ENCODE data around the gene TPSAB1. TPM values are rescaled to one million over a fixed set of nuclear protein-coding genes. Genes with fewer than 3 reads are reported as not detected.
"Not testable (repeated sequence)": the region's sequence is repeated elsewhere in the genome, so short reads cannot be mapped to it uniquely, and the experiment has no call there.

The TPSAB1 gene
- total and polyA plus RNA-seq, 5 donors from 2014 or later, result not detected

DNA sequence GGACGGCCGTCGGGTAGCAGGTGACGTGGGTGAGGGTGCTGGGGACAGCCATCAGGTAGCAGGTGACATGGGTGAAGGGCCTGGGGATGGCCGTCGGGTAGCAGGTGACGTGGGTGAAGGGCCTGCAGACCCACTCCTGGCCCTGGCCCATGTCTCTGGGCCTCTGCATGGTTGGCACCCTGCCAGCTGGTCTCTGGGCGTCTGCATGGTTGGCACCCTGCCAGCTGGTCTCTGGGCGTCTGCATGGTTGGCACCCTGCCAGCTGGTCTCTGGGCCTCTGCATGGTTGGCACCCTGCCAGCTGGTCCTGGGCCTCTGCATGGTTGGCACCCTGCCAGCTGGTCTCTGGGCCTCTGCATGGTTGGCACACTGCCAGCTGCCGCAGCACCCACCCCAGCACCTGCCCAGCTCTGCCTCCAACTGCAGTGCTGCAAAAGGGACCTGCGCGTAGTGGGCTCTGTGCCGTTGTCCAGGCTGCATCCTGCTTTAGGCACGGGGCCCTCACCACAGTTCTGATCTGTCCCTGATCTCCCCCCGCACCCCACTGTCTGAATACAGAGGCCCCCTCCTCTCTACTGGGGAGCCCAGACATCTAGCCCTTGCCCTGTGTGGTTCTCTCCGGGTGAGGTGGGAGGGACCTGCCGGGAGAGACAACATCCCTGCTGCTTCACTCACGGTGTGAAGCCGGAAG lies 31.4 kb downstream of the TPSAB1 start:
- not testable (repeated sequence) for H3K36me3 ChIP-seq (ENCODE audit: control insufficient read depth, insufficient read depth, low read length); H3K9me3 ChIP-seq (ENCODE audit: control insufficient read depth in 2 of 2, low read length in 2 of 2); H3K27ac ChIP-seq (ENCODE audit: insufficient read depth, low read length, poor library complexity, severe bottlenecking); H3K27me3 Mint-ChIP-seq; H3K27ac Mint-ChIP-seq; H3K4me1 ChIP-seq (ENCODE audit: control insufficient read depth, insufficient read depth, low read length, poor library complexity, severe bottlenecking); DNase-seq; H3K27me3 ChIP-seq (ENCODE audit: control insufficient read depth, insufficient read depth, low read length); H3K9me3 Mint-ChIP-seq; H3K36me3 Mint-ChIP-seq; ATAC-seq (ENCODE audit: low read depth in 2 of 2); H3K4me3 ChIP-seq (ENCODE audit: low read depth, low read length); H3K4me3 Mint-ChIP-seq; H3K4me1 Mint-ChIP-seq

DNA sequence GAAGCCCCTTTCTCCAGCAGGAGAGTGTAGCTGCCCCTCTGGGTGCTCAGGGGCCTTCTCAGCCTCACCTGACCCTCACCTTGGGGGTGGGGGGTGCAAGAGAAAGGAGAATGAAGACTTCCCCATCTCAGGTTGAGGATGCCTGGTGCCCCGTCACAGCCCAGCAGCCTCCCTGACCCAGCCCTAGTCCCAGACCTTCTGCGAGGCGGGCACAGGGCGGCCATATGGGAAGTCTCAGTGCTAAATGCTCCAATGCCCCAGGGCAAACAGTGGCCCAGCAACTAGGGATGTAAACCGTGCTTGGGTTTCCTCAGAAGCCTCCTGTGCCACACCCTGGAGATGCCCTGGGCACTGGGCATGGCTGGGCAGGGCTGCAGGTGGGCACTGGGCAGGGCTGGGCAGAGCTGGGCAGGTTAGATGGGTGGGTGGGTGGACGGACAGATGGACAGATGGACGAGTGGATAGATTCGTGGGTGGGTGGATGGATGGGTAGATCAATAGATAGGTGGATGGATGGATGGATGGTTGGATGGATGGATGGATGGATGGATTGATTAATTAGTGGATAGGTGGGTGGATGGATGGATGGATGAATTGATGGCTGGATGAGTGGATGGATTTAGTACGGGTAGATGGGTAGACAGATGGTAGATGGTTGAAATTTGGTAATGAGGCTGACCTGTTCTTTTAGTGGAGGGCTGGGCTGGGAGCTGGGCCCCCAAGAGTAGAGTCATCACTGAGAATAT lies 32.1 kb downstream of the TPSAB1 start:
- Histone ChIP-seq H3K27me3 (ENCODE audit: control insufficient read depth, insufficient read depth, low read length) (no peaks in the 10 kb centered on the region), H3K36me3 (ENCODE audit: control insufficient read depth, insufficient read depth, low read length) (no peaks in the 10 kb centered on the region), H3K4me1 (ENCODE audit: control insufficient read depth, insufficient read depth, low read length, poor library complexity, severe bottlenecking) (no peaks in the 10 kb centered on the region), H3K9me3 (ENCODE audit: control insufficient read depth in 2 of 2, low read length in 2 of 2) (no peaks in the 10 kb centered on the region), H3K4me3 (ENCODE audit: low read depth, low read length) (no peak overlapping the region), H3K27ac (ENCODE audit: insufficient read depth, low read length, poor library complexity, severe bottlenecking) (no peak overlapping the region)
- H3K27ac Mint-ChIP-seq, result no peak overlapping the region
- H3K4me3 Mint-ChIP-seq, result no peak overlapping the region
- ATAC-seq (ENCODE audit: low read depth in 2 of 2), result no peak
- no peaks in the 10 kb centered on the region for H3K36me3 Mint-ChIP-seq
- peaks cover 0 to 2% (median 0%) of the 10 kb centered on the region in 4 donors for H3K4me1 Mint-ChIP-seq
- DNase-seq, result no peak
- peaks cover 6% of the 10 kb centered on the region for H3K27me3 Mint-ChIP-seq
- no peaks in the 10 kb centered on the region for H3K9me3 Mint-ChIP-seq

DNA sequence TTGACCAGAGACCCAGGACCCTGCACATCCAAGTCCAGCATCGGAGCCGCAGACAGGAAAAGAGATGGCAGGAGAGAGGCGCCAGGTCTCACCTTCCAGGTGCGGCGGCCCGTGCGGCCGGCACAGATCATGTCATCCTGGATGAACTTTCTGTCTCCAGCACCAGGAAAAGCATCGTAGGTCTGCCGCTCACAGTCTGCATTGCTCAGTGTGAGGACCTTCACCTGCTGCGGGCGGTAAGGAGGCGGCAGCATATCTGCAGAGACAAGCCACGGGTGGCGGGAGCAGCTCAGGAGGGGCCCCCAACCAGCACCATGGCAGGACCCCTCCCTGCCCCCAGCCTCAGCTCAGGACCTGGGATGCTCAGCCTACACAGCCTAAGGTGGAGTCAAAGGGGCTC lies 33.3 kb downstream of the TPSAB1 start:
- ATAC-seq (ENCODE audit: low read depth in 2 of 2) (no peak), DNase-seq (no peak)
- H3K36me3 Mint-ChIP-seq, result no peaks in the 10 kb centered on the region
- H3K27ac Mint-ChIP-seq, result no peak overlapping the region
- H3K27ac ChIP-seq (ENCODE audit: insufficient read depth, low read length, poor library complexity, severe bottlenecking), result no peak overlapping the region
- no peak overlapping the region for H3K4me3 ChIP-seq (ENCODE audit: low read depth, low read length)
- H3K4me1 Mint-ChIP-seq, result peaks cover 0 to 2% (median 0%) of the 10 kb centered on the region in 4 donors
- peaks cover 13% of the 10 kb centered on the region for H3K27me3 Mint-ChIP-seq
- no peaks in the 10 kb centered on the region for H3K9me3 ChIP-seq (ENCODE audit: control insufficient read depth in 2 of 2, low read length in 2 of 2)
- H3K4me3 Mint-ChIP-seq, result no peak overlapping the region
- no peaks in the 10 kb centered on the region for H3K36me3 ChIP-seq (ENCODE audit: control insufficient read depth, insufficient read depth, low read length)
- peaks cover 0 to 1% (median 0%) of the 10 kb centered on the region in 7 donors for H3K9me3 Mint-ChIP-seq
- no peaks in the 10 kb centered on the region for H3K27me3 ChIP-seq (ENCODE audit: control insufficient read depth, insufficient read depth, low read length)
- no peaks in the 10 kb centered on the region for H3K4me1 ChIP-seq (ENCODE audit: control insufficient read depth, insufficient read depth, low read length, poor library complexity, severe bottlenecking)

DNA sequence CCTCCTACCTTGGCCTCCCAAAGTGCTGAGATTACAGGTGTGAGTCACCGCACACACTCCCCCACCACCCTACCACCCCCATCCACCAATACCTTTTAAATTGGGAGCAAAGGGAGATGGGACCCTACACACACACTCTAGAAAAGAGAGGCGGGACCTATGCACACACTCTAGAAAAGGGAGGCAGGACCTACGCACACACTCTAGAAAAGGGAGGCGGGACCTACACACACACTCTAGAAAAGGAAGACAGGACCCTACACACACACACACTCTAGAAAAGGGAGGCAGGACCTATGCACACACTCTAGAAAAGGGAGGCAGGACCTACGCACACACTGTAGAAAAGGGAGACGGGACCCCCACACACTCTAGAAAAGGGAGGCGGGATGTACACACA lies 34.3 kb downstream of the TPSAB1 start:
- ATAC-seq (ENCODE audit: low read depth in 2 of 2) (no peak), DNase-seq (no peak)
- H3K4me1 ChIP-seq (ENCODE audit: control insufficient read depth, insufficient read depth, low read length, poor library complexity, severe bottlenecking), result no peaks in the 10 kb centered on the region
- peaks cover 0 to 1% (median 0%) of the 10 kb centered on the region in 7 donors for H3K9me3 Mint-ChIP-seq
- H3K4me3 Mint-ChIP-seq, result no peak overlapping the region
- peaks cover 14% of the 10 kb centered on the region for H3K27me3 Mint-ChIP-seq
- no peak overlapping the region for H3K27ac Mint-ChIP-seq
- H3K9me3 ChIP-seq (ENCODE audit: control insufficient read depth in 2 of 2, low read length in 2 of 2), result no peaks in the 10 kb centered on the region
- no peak overlapping the region for H3K4me3 ChIP-seq (ENCODE audit: low read depth, low read length)
- no peaks in the 10 kb centered on the region for H3K36me3 Mint-ChIP-seq
- H3K27me3 ChIP-seq (ENCODE audit: control insufficient read depth, insufficient read depth, low read length), result no peaks in the 10 kb centered on the region
- peaks cover 0 to 2% (median 0%) of the 10 kb centered on the region in 4 donors for H3K4me1 Mint-ChIP-seq
- H3K27ac ChIP-seq (ENCODE audit: insufficient read depth, low read length, poor library complexity, severe bottlenecking), result no peak overlapping the region
- H3K36me3 ChIP-seq (ENCODE audit: control insufficient read depth, insufficient read depth, low read length), result no peaks in the 10 kb centered on the region

GRCh38 chr16:1275791-1276579 lies 35.5 kb downstream of the TPSAB1 start:
- H3K27ac Mint-ChIP-seq, result peak overlapping the region in 1 of 3 donors; percentile 12
- H3K36me3 Mint-ChIP-seq, result no peaks in the 10 kb centered on the region
- H3K36me3 ChIP-seq (ENCODE audit: control insufficient read depth, insufficient read depth, low read length), result no peaks in the 10 kb centered on the region

GRCh38 chr16:1276580-1276878 lies 36.0 kb downstream of the TPSAB1 start:
- Histone ChIP-seq H3K4me3 (ENCODE audit: low read depth, low read length) (no peak overlapping the region), H3K9me3 (ENCODE audit: control insufficient read depth in 2 of 2, low read length in 2 of 2) (no peaks in the 10 kb centered on the region), H3K27ac (ENCODE audit: insufficient read depth, low read length, poor library complexity, severe bottlenecking) (no peak overlapping the region), H3K4me1 (ENCODE audit: control insufficient read depth, insufficient read depth, low read length, poor library complexity, severe bottlenecking) (no peaks in the 10 kb centered on the region), H3K36me3 (ENCODE audit: control insufficient read depth, insufficient read depth, low read length) (no peaks in the 10 kb centered on the region), H3K27me3 (ENCODE audit: control insufficient read depth, insufficient read depth, low read length) (no peaks in the 10 kb centered on the region)
- no peaks in the 10 kb centered on the region for H3K36me3 Mint-ChIP-seq
- peaks cover 0 to 1% (median 0%) of the 10 kb centered on the region in 7 donors for H3K9me3 Mint-ChIP-seq
- peaks cover 9% of the 10 kb centered on the region for H3K27me3 Mint-ChIP-seq
- H3K27ac Mint-ChIP-seq, result no peak overlapping the region
- peaks cover 0 to 2% (median 0%) of the 10 kb centered on the region in 4 donors for H3K4me1 Mint-ChIP-seq
- no peak for ATAC-seq (ENCODE audit: low read depth in 2 of 2)
- H3K4me3 Mint-ChIP-seq, result no peak overlapping the region
- no peak for DNase-seq

More at GRCh38 chr16:1275791-1276579, 35.5 kb downstream of the TPSAB1 start:
- Mint-ChIP-seq H3K4me3 (no peak overlapping the region), H3K27me3 (peaks cover 9% of the 10 kb centered on the region), H3K9me3 (peaks cover 0 to 1% (median 0%) of the 10 kb centered on the region in 7 donors), H3K4me1 (peaks cover 0 to 2% (median 0%) of the 10 kb centered on the region in 4 donors)
- no peaks in the 10 kb centered on the region for H3K9me3 ChIP-seq (ENCODE audit: control insufficient read depth in 2 of 2, low read length in 2 of 2)
- no peak for ATAC-seq (ENCODE audit: low read depth in 2 of 2)
- no peak overlapping the region for H3K27ac ChIP-seq (ENCODE audit: insufficient read depth, low read length, poor library complexity, severe bottlenecking)
- H3K4me1 ChIP-seq (ENCODE audit: control insufficient read depth, insufficient read depth, low read length, poor library complexity, severe bottlenecking), result no peaks in the 10 kb centered on the region
- H3K4me3 ChIP-seq (ENCODE audit: low read depth, low read length), result no peak overlapping the region
- no peaks in the 10 kb centered on the region for H3K27me3 ChIP-seq (ENCODE audit: control insufficient read depth, insufficient read depth, low read length)
- DNase-seq, result no peak

DNA sequence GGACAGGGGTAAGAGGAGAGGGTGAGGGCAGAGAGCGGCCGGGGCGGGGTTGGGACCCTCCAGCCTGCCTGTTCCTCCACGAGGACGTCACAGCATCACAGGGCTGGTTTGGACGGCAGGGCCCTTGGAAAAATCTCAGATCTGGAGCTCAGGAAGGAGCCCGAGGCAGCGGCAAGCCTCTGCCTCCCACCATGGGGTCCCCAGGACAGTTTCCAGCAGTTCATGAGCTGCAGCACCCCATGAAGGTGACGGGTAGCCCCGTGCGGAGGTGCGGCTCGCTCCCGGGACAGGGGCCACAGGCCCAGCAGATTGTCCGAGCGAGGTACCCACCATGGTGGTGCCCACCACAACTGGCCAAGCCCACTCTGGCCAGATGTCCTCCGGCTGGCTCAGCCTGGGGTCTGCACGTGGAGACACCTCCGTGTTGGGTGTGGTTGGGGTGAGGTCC lies 36.7 kb downstream of the TPSAB1 start:
- Mint-ChIP-seq H3K4me1 (peaks cover 0 to 2% (median 0%) of the 10 kb centered on the region in 4 donors), H3K27ac (no peak overlapping the region), H3K36me3 (no peaks in the 10 kb centered on the region), H3K27me3 (peaks cover 9% of the 10 kb centered on the region), H3K4me3 (no peak overlapping the region), H3K9me3 (peaks cover 0 to 1% (median 0%) of the 10 kb centered on the region in 7 donors)
- DNase-seq (no peak), ATAC-seq (ENCODE audit: low read depth in 2 of 2) (no peak)
- no peaks in the 10 kb centered on the region for H3K4me1 ChIP-seq (ENCODE audit: control insufficient read depth, insufficient read depth, low read length, poor library complexity, severe bottlenecking)
- no peaks in the 10 kb centered on the region for H3K36me3 ChIP-seq (ENCODE audit: control insufficient read depth, insufficient read depth, low read length)
- H3K4me3 ChIP-seq (ENCODE audit: low read depth, low read length), result no peak overlapping the region
- H3K9me3 ChIP-seq (ENCODE audit: control insufficient read depth in 2 of 2, low read length in 2 of 2), result no peaks in the 10 kb centered on the region
- H3K27me3 ChIP-seq (ENCODE audit: control insufficient read depth, insufficient read depth, low read length), result no peaks in the 10 kb centered on the region
- H3K27ac ChIP-seq (ENCODE audit: insufficient read depth, low read length, poor library complexity, severe bottlenecking), result no peak overlapping the region

All from CD4-positive, CD25-positive, alpha-beta regulatory T cell (primary cell).